IgD-negative memory B cell (primary cell): ENCODE data around the gene ZNF579. TPM values are rescaled to one million over a fixed set of nuclear protein-coding genes. Genes with fewer than 3 reads are reported as not detected.
"Not testable (repeated sequence)": the region's sequence is repeated elsewhere in the genome, so short reads cannot be mapped to it uniquely, and the experiment has no call there.

Experiments used
- H3K27ac Mint-ChIP-seq, 3 donors: one replicate each; pipeline ENCODE4 v1.8.0; 2020 to 2022; ENCODE audit warnings: mild to moderate bottlenecking in 3 of 3, mixed read lengths in 3 of 3, moderate library complexity in 1 of 3
- H3K27me3 Mint-ChIP-seq: one replicate; pipeline ENCODE4 v1.8.0; 2021; ENCODE audit warnings: mixed read lengths
- H3K36me3 Mint-ChIP-seq: one replicate; pipeline ENCODE4 v1.8.0; 2020; ENCODE audit warnings: mild to moderate bottlenecking, mixed read lengths
- H3K4me1 Mint-ChIP-seq, 3 donors: one replicate each; pipeline ENCODE4 v1.8.0; 2020 to 2022; ENCODE audit warnings: mixed read lengths in 3 of 3, mild to moderate bottlenecking in 1 of 3
- H3K4me3 Mint-ChIP-seq, 4 donors: one replicate each; pipeline ENCODE4 v1.8.0; 2020 to 2022; ENCODE audit warnings: mild to moderate bottlenecking in 4 of 4, mixed read lengths in 4 of 4, moderate library complexity in 3 of 4
- H3K9me3 Mint-ChIP-seq, 3 donors: one replicate each; pipeline ENCODE4 v1.8.0; 2020 to 2021; ENCODE audit warnings: mixed read lengths in 3 of 3, mild to moderate bottlenecking in 1 of 3
- polyA plus RNA-seq: library from polyadenylated mRNA; unstranded; fragments of 300-500 nt; fragmentation: Illumina TruSeq; gene quantifications from one replicate; pipeline ENCODE4 v1.2.3, GENCODE V29; 2021

Gene ZNF579
- polyA plus RNA-seq, 1 donor from 2014 or later = 0.79 TPM

- Mint-ChIP-seq H3K9me3 (peaks cover 0 to 5% (median 3%) of the 10 kb centered on the region in 3 donors), H3K4me3 (no peak overlapping the region), H3K27ac (no peak overlapping the region), H3K36me3 (no peaks in the 10 kb centered on the region), H3K27me3 (peaks cover 4% of the 10 kb centered on the region), H3K4me1 (no peaks in the 10 kb centered on the region)
These were observed 41.3 kb downstream of the ZNF579 start for GRCh38 chr19:55539090-55539984.

GRCh38 chr19:55538132-55538531 lies 42.5 kb downstream of the ZNF579 start:
- no peak overlapping the region for H3K4me3 Mint-ChIP-seq
- H3K9me3 Mint-ChIP-seq = peaks cover 0 to 5% (median 3%) of the 10 kb centered on the region in 3 donors
- H3K27ac Mint-ChIP-seq = no peak overlapping the region
- peaks cover 2% of the 10 kb centered on the region for H3K36me3 Mint-ChIP-seq
- H3K27me3 Mint-ChIP-seq = peaks cover 4% of the 10 kb centered on the region
- H3K4me1 Mint-ChIP-seq = no peaks in the 10 kb centered on the region

- Mint-ChIP-seq H3K27me3 (peaks cover 4% of the 10 kb centered on the region), H3K27ac (peak overlapping the region in 1 of 3 donors; percentile 35), H3K4me1 (no peaks in the 10 kb centered on the region), H3K36me3 (peaks cover 2% of the 10 kb centered on the region), H3K9me3 (peaks cover 0 to 5% (median 3%) of the 10 kb centered on the region in 3 donors), H3K4me3 (no peak overlapping the region)
These were observed 42.9 kb downstream of the ZNF579 start for GRCh38 chr19:55537741-55538111.

GRCh38 chr19:55536951-55537740 lies 43.5 kb downstream of the ZNF579 start, which contains the start of gene SBK2:
TSS of gene SBK2 (minus strand) at chr19:55537133. CDS start at chr19:55536294, 839 bp downstream.
- Mint-ChIP-seq H3K36me3 (peaks cover 2% of the 10 kb centered on the region), H3K4me3 (no peak within 1 kb of the TSS), H3K4me1 (no peaks in the 10 kb centered on the region), H3K27me3 (peaks cover 4% of the 10 kb centered on the region), H3K27ac (peak within 1 kb of the TSS in 1 of 3 donors; percentile 35), H3K9me3 (peaks cover 0 to 5% (median 3%) of the 10 kb centered on the region in 3 donors)

- H3K9me3 Mint-ChIP-seq = no peaks in the 10 kb centered on the region
- no peak overlapping the region for H3K4me3 Mint-ChIP-seq
- H3K4me1 Mint-ChIP-seq = no peaks in the 10 kb centered on the region
- peaks cover 1% of the 10 kb centered on the region for H3K27me3 Mint-ChIP-seq
- H3K27ac Mint-ChIP-seq = no peak overlapping the region
- H3K36me3 Mint-ChIP-seq = peaks cover 2% of the 10 kb centered on the region
These were observed 44.3 kb downstream of the ZNF579 start for GRCh38 chr19:55536366-55536765.

GRCh38 chr19:55535965-55536350 lies 44.7 kb downstream of the ZNF579 start:
- Mint-ChIP-seq H3K4me1 (no peaks in the 10 kb centered on the region), H3K27me3 (peaks cover 1% of the 10 kb centered on the region), H3K4me3 (no peak overlapping the region), H3K27ac (no peak overlapping the region), H3K9me3 (no peaks in the 10 kb centered on the region), H3K36me3 (peaks cover 2% of the 10 kb centered on the region)

GRCh38 chr19:55535173-55535964 lies 45.3 kb downstream of the ZNF579 start:
- no peak overlapping the region for H3K27ac Mint-ChIP-seq
- H3K4me1 Mint-ChIP-seq = no peaks in the 10 kb centered on the region
- no peaks in the 10 kb centered on the region for H3K9me3 Mint-ChIP-seq
- peaks cover 2% of the 10 kb centered on the region for H3K36me3 Mint-ChIP-seq
- H3K27me3 Mint-ChIP-seq = peaks cover 1% of the 10 kb centered on the region
- no peak overlapping the region for H3K4me3 Mint-ChIP-seq

- H3K36me3 Mint-ChIP-seq = not testable (repeated sequence)
These were observed 46.4 kb downstream of the ZNF579 start for GRCh38 chr19:55534280-55534679.

GRCh38 chr19:55530996-55531395 lies 49.7 kb downstream of the ZNF579 start:
- H3K9me3 Mint-ChIP-seq = no peaks in the 10 kb centered on the region
- H3K36me3 Mint-ChIP-seq = peaks cover 2% of the 10 kb centered on the region
- H3K4me3 Mint-ChIP-seq = no peak overlapping the region
- H3K4me1 Mint-ChIP-seq = no peaks in the 10 kb centered on the region
- no peak overlapping the region for H3K27ac Mint-ChIP-seq
- H3K27me3 Mint-ChIP-seq = peaks cover 1% of the 10 kb centered on the region

More at GRCh38 chr19:55534280-55534679, 46.4 kb downstream of the ZNF579 start:
- H3K27ac Mint-ChIP-seq, H3K4me3 Mint-ChIP-seq, H3K4me1 Mint-ChIP-seq, H3K27me3 Mint-ChIP-seq, H3K9me3 Mint-ChIP-seq: not testable (repeated sequence)

GRCh38 chr19:55529636-55530234 lies 50.9 kb downstream of the ZNF579 start:
- no peaks in the 10 kb centered on the region for H3K9me3 Mint-ChIP-seq
- peaks cover 2% of the 10 kb centered on the region for H3K36me3 Mint-ChIP-seq
- no peaks in the 10 kb centered on the region for H3K4me1 Mint-ChIP-seq
- H3K27ac Mint-ChIP-seq = no peak overlapping the region
- H3K4me3 Mint-ChIP-seq = no peak overlapping the region
- peaks cover 1% of the 10 kb centered on the region for H3K27me3 Mint-ChIP-seq

GRCh38 chr19:55528030-55528803 lies 52.4 kb downstream of the ZNF579 start:
- Mint-ChIP-seq H3K27me3 (no peaks in the 10 kb centered on the region), H3K36me3 (no peaks in the 10 kb centered on the region), H3K4me1 (no peaks in the 10 kb centered on the region)

GRCh38 chr19:55527197-55528029 lies 53.2 kb downstream of the ZNF579 start:
- Mint-ChIP-seq H3K27ac (no peak overlapping the region), H3K36me3 (no peaks in the 10 kb centered on the region), H3K4me3 (no peak overlapping the region), H3K27me3 (no peaks in the 10 kb centered on the region), H3K9me3 (no peaks in the 10 kb centered on the region), H3K4me1 (no peaks in the 10 kb centered on the region)

More at GRCh38 chr19:55528030-55528803, 52.4 kb downstream of the ZNF579 start:
- Mint-ChIP-seq H3K4me3 (no peak overlapping the region), H3K9me3 (no peaks in the 10 kb centered on the region), H3K27ac (no peak overlapping the region)
